HG02678 (cell line): ENCODE measurements around the gene MMP13.
"Not testable (repeated sequence)": the region's sequence is repeated elsewhere in the genome, so short reads cannot be mapped to it uniquely, and the experiment has no call there.

Experiments
- ATAC-seq: cut with Tn5 transposase; IDR thresholded peaks from one replicate; pipeline ENCODE4 v1.9.1; 2021; ENCODE audit warnings: mild to moderate bottlenecking, moderate library complexity; ENCODE audit not compliant: unreplicated experiment

The MMP13 gene

GRCh38 chr11:102903895-102904294 is 51.6 kb downstream of the MMP13 start:
- ATAC-seq: not testable (repeated sequence)

- no peak for ATAC-seq
These were observed 55.2 kb downstream of the MMP13 start for GRCh38 chr11:102900346-102900745.
